Neural cell (in vitro differentiated cells): ENCODE data around the gene XPA. TPM values are rescaled to one million over a fixed set of nuclear protein-coding genes. Genes with fewer than 3 reads are reported as not detected.

ENCODE experiments used
- H2AFZ ChIP-seq: fragments of 200-600, 300-800 bp; sonication (generic), shearing (Covaris generic); 2 replicates; pipeline ENCODE4 v1.6.0; 2014; ENCODE audit warnings: low read depth, mild to moderate bottlenecking, antibody characterized with exemption, low read length, moderate library complexity
- H3F3A ChIP-seq: fragments of 200-600 bp; shearing (Covaris generic); 2 replicates; pipeline ENCODE4 v1.6.1; 2016; ENCODE audit warnings: mild to moderate bottlenecking, moderate library complexity, mixed read lengths, antibody characterized with exemption, low read length; ENCODE audit not compliant: insufficient read depth, poor library complexity, severe bottlenecking
- H3K27ac ChIP-seq: fragments of 200-600, 300-800 bp; sonication (generic), shearing (Covaris generic); 2 replicates; pipeline ENCODE4 v1.5.1; 2014; ENCODE audit warnings: mild to moderate bottlenecking, low read length, moderate library complexity
- H3K27me3 ChIP-seq: fragments of 300-800, 200-600 bp; sonication (generic), shearing (Covaris generic); 2 replicates; pipeline ENCODE4 v1.6.0; 2014; ENCODE audit warnings: mild to moderate bottlenecking, low read depth, low read length, moderate library complexity; ENCODE audit not compliant: insufficient read depth
- H3K36me3 ChIP-seq: fragments of 300-800, 200-600 bp; sonication (generic), shearing (Covaris generic); 2 replicates; pipeline ENCODE4 v1.5.1; 2014; ENCODE audit warnings: mild to moderate bottlenecking, antibody characterized with exemption, low read length, moderate library complexity; ENCODE audit not compliant: insufficient read depth
- H3K4me2 ChIP-seq: fragments of 300-800, 200-600 bp; sonication (generic), shearing (Covaris generic); 2 replicates; pipeline ENCODE4 v1.6.0; 2014; ENCODE audit warnings: mild to moderate bottlenecking, low read length
- H3K4me3 ChIP-seq: fragments of 300-800, 200-600 bp; sonication (generic), shearing (Covaris generic); 2 replicates; pipeline ENCODE4 v1.5.1; 2014; ENCODE audit warnings: mild to moderate bottlenecking, low read length, moderate library complexity
- H3K79me2 ChIP-seq: fragments of 200-600 bp; shearing (Covaris generic); replicated peaks from 2 replicates; pipeline ENCODE4 v1.6.0; 2014; ENCODE audit warnings: mild to moderate bottlenecking, low read length, moderate library complexity; ENCODE audit not compliant: insufficient read depth
- H3K9ac ChIP-seq: fragments of 300-800, 200-600 bp; sonication (generic), shearing (Covaris generic); 2 replicates; pipeline ENCODE4 v1.6.1; 2016; ENCODE audit warnings: mild to moderate bottlenecking, low read length, mixed read lengths
- H3K9me2 ChIP-seq: fragments of 200-600 bp; shearing (Covaris generic); 2 replicates; pipeline ENCODE4 v1.6.1; 2016; ENCODE audit warnings: mild to moderate bottlenecking, low read length, mixed read lengths; ENCODE audit not compliant: insufficient read depth
- H3K9me3 ChIP-seq: fragments of 200-600, 300-800 bp; sonication (generic), shearing (Covaris generic); 2 replicates; pipeline ENCODE4 v1.6.1; 2016; ENCODE audit warnings: mild to moderate bottlenecking, mixed run types, low read length, moderate library complexity, mixed read lengths
- H4K20me1 ChIP-seq: fragments of 200-600 bp; shearing (Covaris generic); 2 replicates; pipeline ENCODE4 v1.6.1; 2016; ENCODE audit warnings: mild to moderate bottlenecking, mixed run types; ENCODE audit not compliant: insufficient read depth
- CTCF ChIP-seq: fragments of 450-650 bp; IDR thresholded peaks from 2 replicates; pipeline ENCODE4 v1.5.1; 2014; ENCODE audit warnings: antibody characterized with exemption, mild to moderate bottlenecking, moderate library complexity; ENCODE audit not compliant: poor library complexity, severe bottlenecking
- EP300 ChIP-seq: fragments of 450-650 bp; conservative IDR thresholded peaks from 2 replicates; pipeline ENCODE4 v1.6.1; 2014; ENCODE audit warnings: antibody characterized with exemption, mild to moderate bottlenecking, moderate library complexity; ENCODE audit not compliant: poor library complexity, severe bottlenecking
- EZH2 ChIP-seq: fragments of 200-600, 300-800 bp; shearing (Covaris generic), sonication (generic); IDR thresholded peaks from 2 replicates; pipeline ENCODE4 v1.6.1; 2014; ENCODE audit warnings: antibody characterized with exemption, low read length, borderline replicate concordance, mild to moderate bottlenecking; ENCODE audit not compliant: insufficient read depth, poor library complexity, severe bottlenecking
- MXI1 ChIP-seq: fragments of 450-650 bp; conservative IDR thresholded peaks from 2 replicates; pipeline ENCODE4 v1.6.1; 2014; ENCODE audit warnings: antibody characterized with exemption, mild to moderate bottlenecking; ENCODE audit not compliant: poor library complexity, severe bottlenecking
- POLR2AphosphoS5 ChIP-seq: IDR thresholded peaks from 2 replicates; pipeline ENCODE4 v1.6.1; 2012
- RAD21 ChIP-seq: fragments of 450-650 bp; conservative IDR thresholded peaks from 2 replicates; pipeline ENCODE4 v1.6.1; 2014; ENCODE audit warnings: antibody characterized with exemption, mild to moderate bottlenecking, moderate library complexity
- REST ChIP-seq: IDR thresholded peaks from 2 replicates; pipeline ENCODE4 v1.6.1; 2012; ENCODE audit warnings: borderline replicate concordance
- SMC3 ChIP-seq: fragments of 450-650 bp; conservative IDR thresholded peaks from 2 replicates; pipeline ENCODE4 v1.6.1; 2014; ENCODE audit warnings: antibody characterized with exemption, mild to moderate bottlenecking, moderate library complexity; ENCODE audit not compliant: poor library complexity
- TAF1 ChIP-seq: IDR thresholded peaks from 2 replicates; pipeline ENCODE4 v1.6.1; 2012; ENCODE audit warnings: low read depth
- polyA plus RNA-seq: library from polyadenylated mRNA; depleted of rRNA; stranded (reverse); fragments of >200 nt; gene quantifications from 2 replicates; pipeline ENCODE4 v1.2.3, GENCODE V29; 2014

XPA gene
- polyA plus RNA-seq, 1 donor from 2014 or later, result 34.5 TPM

GRCh38 chr9:97740848-97741821 lies 44.0 kb upstream of the XPA start:
- peaks cover 17% of the 10 kb centered on the region for H3K27me3 ChIP-seq

More at GRCh38 chr9:97740848-97741821, 44.0 kb upstream of the XPA start:
- H4K20me1 ChIP-seq, result no peaks in the 10 kb centered on the region
- no peak overlapping the region for H3K4me2 ChIP-seq
- TF ChIP-seq RAD21 (no peak), REST (no peak), EZH2 (no peak), TAF1 (no peak), CTCF (no peak), POLR2AphosphoS5 (no peak), SMC3 (no peak), EP300 (no peak), MXI1 (no peak)
- peak overlapping the region; percentile 58 for H3K4me3 ChIP-seq
- H3K27ac ChIP-seq, result no peak overlapping the region
- no peaks in the 10 kb centered on the region for H3F3A ChIP-seq
- H3K79me2 ChIP-seq, result no peaks in the 10 kb centered on the region
- no peaks in the 10 kb centered on the region for H3K9me2 ChIP-seq
- no peak overlapping the region for H2AFZ ChIP-seq
- no peaks in the 10 kb centered on the region for H3K36me3 ChIP-seq
- peaks cover 4% of the 10 kb centered on the region for H3K9me3 ChIP-seq
- H3K9ac ChIP-seq, result no peak overlapping the region
